Stimulated activated CD4-positive, alpha-beta T cell treated with anti-CD3 and anti-CD28 coated beads, TNF-alpha, amount 100 ng/mL, for 24 hours (primary cell): ENCODE measurements around the gene NAGLU.

ENCODE experiments used
- DNase-seq, 3 experiments: peaks; one replicate each; pipeline ENCODE4 v3.0.0-alpha.2; 2020; ENCODE audit warnings: low read depth in 3 of 3

The NAGLU gene

DNA sequence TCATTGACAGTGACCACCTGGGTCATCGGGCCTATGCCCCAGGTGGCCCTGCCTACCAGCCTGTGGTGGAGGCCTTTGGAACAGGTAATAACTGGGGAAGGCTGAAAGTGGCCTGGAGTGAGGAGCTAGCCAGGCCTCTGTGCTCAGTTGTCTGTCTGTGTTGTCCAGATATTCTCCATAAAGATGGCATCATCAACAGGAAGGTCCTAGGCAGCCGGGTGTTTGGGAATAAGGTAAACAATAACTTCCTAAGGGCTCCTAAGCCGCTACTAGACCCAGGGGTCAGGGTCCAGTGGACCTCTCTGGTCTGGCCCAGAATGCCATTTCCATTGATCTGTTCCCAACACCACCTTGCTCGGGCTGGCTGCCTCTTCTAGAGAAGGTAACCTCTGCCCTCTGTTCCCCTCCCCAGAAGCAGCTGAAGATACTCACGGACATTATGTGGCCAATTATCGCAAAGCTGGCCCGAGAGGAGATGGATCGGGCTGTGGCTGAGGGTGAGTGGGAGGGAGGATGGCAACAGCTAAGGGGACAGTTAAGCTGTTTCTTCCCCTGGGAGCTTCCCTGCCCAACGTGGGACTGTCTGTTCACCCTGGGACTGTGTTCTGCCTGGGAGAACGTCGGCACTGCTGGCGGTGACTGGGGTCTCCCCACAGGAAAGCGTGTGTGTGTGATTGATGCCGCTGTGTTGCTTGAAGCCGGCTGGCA, 28.9 kb downstream of the NAGLU start:
- no peak for DNase-seq

DNA sequence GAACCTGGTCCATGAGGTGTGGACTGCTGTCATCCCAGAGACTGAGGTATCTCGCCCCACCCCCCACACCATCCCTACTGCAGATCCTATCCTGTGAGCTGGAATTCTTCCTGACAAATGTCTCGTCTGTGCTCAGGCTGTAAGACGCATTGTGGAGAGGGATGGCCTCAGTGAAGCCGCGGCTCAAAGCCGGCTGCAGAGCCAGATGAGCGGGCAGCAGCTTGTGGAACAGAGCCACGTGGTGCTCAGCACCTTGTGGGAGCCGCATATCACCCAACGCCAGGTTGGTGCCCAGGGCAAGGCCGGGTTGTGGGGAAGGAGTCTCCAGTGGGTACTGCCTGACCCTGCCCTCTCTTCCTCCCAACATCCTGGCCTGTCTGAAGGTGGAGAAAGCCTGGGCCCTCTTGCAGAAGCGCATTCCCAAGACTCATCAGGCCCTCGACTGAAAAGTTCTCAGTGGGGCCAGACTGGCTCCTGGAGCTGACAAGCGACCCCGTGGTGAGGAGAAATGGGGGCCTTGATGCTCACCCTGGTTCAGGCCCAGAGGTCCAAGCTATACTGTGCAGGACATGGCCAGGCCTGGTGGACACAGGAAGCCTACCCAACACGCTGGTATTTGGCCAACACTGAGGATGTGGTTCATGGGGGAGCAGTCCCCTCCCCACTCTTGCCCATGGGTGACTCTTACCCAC, 29.6 kb downstream of the NAGLU start:
- DNase-seq: no peak

DNA sequence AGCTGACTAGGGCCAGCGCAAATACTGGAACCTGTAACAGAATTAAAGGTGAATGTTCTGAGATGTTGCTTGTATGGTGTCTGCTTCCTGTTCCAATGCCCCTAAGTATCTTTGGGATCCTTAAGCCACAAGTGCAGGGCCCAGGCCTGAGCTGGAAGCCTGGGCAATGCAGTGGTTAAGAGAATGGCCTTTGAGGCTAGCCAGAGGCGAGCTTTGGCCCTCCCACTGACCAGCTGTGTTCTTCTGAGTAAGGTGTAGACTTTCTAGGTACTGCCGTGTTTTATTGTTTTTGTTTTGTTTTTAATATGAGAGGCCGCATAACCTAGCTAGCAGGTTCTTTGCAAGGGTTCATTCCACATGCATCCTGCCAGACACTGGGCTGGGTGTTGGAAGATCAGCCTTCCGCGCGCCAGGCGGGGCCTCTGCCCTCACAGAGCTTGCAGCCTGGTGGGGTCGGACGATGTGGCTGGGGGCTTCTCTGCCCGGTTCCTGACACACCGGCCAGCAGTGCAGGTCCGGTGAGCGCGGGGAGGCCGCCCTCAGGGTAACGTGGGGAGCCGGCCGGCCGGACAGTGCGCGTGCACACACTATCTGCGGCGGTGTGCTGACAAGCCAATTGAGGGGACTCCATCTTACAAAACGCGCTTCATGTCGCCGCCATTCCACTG, 30.3 kb downstream of the NAGLU start:
- DNase-seq: no peak

DNA sequence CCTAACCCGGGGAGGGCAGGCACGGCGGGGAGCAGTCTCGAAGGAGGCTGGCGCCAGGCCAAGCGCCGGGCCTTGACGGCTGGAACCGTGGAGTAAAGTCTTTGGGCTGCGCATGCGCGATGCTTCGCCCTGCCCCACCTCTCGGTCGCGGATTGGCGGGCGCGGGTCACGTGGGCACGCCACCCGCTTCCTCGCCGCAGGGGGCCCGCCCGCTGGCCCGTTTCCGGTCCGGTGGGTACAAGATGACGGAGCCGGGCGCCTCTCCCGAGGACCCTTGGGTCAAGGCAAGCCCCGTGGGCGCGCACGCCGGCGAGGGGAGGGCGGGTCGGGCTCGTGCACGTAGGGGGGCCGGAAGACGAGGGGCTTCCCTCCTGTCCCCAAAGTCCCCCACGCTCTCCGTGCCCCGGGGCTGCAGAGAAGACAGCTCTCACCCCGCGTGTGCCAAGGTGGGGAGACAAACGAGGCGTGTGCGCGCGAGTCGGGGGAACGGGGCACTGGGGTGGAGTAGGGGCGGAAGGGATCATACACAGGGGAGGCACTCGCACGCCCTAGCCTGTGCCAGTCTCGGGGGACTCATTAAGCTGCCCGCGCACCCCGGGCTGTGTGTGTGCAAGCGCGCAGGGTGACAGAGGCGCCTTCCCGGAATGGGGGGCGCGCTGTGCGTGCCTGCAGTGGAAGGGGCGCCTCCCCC, 31.0 kb downstream of the NAGLU start, which contains the start of gene MLX:
MLX (plus strand) TSS at position 218 of the 691 bp plus-strand sequence; CDS start at position 243, 25 bp downstream.
- peak; percentile 81 to 91 (median 86) for DNase-seq

DNA sequence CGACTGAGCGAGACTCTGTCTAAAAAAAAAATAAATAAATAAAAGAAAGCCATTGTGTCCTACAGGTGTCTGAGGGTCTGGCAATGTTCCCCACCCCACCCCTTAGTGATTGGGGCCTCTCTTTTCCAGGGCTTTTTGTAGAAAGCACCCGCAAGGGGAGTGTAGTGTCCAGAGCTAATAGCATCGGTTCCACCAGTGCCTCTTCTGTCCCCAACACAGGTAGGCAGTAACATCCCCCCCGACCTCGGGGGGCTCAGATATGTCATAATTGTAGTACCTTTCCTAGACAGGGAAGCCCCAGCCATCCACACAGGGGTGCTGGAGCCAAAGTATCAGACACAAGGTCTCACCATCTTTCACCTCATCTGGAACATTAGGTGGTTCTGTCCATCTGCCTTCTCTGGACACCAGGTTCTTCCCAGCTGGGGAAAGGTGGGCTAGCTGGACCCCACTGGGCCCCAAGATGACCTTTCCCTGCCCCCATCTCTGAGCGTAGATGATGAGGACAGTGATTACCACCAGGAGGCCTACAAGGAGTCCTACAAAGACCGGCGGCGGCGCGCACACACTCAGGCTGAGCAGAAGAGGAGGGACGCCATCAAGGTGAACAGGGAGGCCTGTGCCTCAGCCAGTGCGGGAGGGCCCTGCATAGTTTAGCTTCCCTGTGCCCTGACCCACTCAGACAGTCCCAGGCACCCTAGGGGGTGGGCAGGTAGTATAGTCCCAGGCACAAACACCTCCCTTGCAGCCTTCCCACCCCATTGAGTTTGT, 32.5 kb downstream of the NAGLU start:
- DNase-seq: no peak

DNA sequence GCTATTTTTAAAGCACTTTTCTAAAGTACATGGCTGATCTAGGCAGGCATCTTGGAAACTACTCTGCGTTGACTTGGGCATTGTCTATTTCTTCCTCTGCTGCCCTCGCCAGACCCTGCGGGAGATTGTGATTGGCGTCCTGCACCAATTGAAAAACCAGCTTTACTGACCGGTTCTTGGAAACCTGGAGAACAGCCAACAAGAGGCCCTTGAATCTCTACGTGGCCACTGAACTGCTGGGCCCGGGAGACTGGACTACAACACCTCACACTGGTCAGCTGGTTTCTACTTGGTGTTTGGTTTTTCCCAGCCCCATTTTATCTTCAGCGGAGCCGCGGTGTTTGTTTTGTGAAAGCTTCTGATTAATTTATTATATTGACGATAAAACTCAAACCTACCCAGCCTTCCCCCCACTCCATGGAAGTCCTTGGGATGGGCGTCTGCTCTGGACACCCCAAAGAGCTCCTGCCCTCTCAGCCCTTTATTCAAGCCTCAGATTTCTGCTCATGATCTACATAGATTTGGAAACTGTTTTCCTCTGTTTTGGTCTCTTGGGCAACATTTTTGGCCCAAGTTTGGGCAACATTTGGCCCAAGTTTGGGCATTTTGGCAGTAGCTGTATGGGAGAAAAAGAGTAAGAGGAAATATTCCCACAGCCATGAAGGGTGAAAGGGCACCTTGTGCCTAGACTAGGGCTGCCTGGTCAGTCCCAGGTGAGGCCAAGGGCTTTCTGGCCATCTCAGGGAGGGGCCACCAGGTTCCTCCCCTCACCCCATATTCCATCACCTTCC, 35.6 kb downstream of the NAGLU start:
- DNase-seq: no peak

DNA sequence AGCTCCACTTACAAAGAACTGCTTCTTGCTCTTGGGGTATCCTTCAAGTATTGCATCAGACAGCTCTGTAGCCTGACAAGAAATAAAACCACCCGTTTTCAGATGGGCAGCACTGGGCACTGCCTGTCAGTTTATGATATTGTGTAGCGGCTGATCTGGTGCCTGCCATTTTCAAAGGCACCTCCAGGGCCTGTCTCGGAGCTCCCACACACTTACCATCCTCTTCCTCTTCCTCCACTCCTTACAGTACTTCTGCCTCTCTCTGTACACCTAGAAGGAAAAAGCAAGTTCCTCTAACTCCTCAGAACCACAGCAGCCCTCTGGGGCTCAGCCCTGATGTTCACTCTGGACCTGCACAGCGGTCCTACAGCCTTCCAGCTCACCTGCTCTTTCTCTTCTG, 37.1 kb downstream of the NAGLU start:
- no peak for DNase-seq

DNA sequence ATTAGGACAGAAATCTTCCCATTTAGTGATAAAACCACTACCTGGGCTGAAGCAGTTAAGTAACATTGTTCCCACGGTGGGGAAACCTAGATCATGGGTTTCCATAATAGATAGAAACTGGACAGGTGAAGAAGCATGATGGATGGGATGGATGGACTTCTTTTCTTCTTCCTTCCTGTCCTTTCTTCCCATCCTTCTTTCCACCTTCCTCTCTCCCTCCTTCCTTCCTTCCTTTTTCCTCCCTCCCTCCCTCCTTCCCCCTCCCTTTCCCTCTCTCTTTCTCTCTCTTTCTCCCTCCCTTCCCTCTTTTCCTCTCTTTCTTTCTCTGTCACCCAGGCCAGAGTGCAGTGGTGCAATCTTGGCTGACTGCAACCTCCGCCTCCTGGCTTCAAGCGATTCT, 38.4 kb downstream of the NAGLU start:
- DNase-seq: no peak

DNA sequence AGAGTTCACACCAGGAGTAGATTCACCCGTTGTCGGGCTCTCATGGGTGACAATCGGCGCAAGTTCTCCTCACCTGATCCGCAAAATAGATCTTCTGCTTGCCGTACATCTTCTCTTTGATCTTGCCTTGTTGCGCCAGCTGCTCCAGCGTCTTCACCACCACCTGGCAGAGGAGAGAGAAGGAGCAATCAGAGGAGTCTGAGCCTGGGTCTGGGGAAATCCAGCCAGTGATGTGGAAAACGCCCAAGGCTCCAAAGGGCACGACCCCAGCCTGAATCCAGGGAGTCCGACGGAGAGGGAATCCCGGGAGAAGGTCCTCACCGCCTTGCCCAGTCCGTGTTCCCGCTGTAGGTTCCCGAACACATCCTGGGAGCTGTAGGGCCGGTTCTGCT, 41.1 kb downstream of the NAGLU start:
- no peak for DNase-seq

DNA sequence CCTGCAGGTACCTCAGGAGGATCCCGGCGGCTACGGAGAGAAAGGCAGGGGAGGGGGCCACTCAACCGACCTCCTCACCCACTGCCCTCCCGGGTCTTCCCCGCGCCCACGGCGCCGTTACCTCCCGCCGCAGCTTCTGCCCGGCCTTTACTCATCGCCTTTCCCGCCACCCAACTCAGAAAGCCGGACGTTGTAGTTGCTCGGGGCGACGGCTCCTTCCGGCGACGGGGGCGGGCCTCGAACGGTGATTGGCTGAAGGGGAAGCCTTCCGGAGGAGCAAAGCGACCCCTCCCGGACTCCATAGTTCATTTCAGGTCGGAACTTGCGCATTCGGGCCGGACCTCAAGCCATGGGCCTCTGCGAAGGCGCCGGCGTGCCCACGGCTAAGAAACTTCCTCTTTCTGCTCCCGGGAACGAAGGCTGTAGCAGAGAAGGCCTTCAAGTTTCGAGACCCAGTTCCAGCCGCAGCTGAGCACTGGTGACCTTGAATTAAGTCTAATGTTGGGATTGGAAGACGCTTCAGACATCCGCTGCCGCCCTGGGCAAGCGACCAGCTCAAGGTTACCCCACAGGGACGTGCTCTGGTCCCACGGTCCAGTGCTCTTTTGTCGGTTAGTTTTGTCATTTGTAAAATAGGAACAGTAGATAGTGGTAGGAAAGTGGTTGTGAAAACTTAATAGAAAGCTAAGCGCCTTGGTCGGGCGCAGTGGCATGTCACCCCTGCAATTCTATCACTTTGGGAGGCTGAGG, 41.7 kb downstream of the NAGLU start, which contains the start of gene PSMC3IP:
PSMC3IP (minus strand) TSS at position 198 of the 750 bp plus-strand sequence; CDS start at position 155, 43 bp downstream.
- peak; percentile 89 to 97 (median 90) for DNase-seq

DNA sequence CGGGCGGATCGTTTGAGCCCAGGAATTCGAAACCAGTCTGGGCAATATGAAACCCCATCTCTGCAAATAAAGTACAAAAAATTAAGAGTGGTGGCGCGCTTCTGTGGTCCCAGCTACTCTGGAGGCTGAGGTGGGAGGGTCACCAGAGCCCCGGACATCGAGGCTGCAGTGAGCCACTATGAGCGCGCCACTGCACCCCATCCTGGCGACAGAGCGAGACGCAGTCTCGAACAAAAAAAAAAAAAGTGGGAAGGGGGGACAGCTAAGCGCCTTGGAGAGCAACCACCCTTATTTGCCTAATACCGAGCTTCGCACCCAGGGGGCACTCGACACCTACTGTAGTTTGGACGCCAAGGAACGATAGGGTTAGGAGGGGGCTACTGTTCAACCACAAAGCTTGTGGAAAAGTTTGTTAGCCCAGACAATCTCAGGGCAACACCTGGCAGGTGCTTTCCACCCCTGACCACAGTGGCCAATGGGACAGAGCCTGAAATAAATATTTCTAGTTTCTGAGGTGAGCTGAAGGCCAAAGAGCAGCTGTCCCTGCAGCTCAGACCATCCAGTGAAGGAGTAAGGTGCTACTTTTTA, 42.3 kb downstream of the NAGLU start:
- DNase-seq: peak; percentile 44 to 79 (median 57)

DNA sequence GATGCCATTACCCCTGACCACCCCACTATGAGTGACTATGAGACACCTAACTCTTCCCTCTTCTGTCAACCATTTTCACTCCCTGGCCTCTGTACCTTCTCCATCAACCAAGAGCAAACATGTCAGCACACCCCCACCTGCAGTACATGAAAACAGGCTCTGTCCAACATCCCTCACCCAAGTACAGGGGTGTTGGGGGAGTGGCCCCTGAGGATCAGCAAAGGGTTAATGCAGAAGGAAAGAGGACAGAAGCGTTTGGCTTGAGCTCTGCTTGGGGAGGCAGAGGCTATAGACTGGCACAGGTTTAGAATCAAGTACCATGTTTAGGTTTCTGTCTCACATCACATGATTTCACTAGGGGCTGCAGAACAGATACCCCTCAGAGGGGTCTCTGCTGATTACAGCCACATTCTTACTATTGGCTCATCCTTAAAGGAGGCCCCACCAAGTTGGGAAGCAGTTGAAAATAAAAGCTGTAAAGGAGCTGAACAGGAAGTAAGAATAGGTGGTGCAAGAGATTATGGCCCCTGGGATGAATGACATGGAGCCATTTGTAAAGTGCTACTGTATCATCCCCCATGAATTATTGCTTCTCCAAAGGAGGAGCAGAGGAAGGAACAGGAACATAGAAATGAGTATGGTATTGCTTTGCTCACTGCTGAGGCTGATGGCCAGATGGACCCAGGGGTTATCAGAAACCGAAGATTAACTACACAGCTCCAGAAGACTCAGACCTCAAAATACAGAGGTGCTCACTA, 43.9 kb downstream of the NAGLU start:
- no peak for DNase-seq

DNA sequence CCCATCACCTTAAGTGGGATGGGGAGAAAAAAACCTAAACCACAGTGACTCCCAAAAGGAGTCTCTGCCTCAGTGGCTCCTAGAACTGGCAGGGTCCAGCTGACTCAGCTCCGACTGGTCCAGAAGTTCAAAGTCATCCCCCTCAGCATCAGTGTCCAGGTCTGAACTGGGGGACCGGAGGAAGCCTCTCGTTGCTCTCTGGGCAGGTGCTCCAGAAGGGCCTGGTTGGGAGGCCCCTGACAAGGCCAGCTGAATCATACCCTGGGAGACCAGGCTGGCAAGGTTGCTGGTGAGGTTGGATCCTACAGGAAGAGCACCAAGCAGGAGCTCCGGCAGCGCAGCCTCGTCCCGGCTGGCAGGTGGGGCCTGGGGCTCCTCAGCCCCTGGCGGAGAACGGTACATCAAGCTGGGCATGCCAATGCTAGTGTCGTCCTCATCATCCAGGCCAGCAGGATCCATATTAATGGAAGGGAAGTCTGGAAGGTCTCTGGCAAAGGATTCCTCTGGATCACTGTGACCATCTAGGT, 45.8 kb downstream of the NAGLU start:
- no peak for DNase-seq

DNA sequence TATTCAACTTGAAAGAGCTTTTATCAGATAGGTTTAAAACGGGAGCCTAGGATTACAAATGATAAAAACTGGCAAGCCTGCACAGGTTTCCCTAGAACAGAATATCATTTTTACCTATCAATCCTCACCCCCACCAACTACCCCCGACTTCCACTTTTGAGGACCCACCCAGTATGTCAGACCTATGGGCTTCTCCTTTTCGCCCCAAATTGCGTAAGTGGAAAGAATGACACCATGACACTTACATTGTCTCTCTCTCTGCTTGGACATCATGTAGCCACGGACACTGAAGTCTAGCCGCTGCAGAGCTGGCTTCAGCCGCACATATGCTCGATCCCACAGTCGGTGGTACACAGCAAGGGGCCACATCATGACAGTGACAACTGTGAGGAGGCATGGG, 48.8 kb downstream of the NAGLU start:
- no peak for DNase-seq

DNA sequence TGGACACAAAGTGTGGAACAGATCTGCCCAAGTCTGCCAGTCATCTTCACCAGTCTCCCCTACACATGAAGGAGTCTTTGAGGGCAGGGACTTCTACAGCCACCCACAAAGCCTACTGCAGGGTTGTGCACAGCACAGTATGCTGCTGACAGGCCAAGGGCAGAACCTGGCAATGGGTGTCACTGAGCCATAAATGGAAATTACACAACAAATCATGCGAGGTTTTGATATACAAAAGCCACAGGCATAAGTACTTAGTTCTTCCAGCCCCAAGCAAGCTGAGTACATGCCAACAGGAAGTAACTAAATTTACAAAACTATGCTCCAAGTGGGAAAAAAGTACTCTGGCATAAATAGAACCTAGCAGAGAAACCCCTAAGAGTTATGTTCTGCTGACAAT, 49.3 kb downstream of the NAGLU start:
- DNase-seq: no peak

DNA sequence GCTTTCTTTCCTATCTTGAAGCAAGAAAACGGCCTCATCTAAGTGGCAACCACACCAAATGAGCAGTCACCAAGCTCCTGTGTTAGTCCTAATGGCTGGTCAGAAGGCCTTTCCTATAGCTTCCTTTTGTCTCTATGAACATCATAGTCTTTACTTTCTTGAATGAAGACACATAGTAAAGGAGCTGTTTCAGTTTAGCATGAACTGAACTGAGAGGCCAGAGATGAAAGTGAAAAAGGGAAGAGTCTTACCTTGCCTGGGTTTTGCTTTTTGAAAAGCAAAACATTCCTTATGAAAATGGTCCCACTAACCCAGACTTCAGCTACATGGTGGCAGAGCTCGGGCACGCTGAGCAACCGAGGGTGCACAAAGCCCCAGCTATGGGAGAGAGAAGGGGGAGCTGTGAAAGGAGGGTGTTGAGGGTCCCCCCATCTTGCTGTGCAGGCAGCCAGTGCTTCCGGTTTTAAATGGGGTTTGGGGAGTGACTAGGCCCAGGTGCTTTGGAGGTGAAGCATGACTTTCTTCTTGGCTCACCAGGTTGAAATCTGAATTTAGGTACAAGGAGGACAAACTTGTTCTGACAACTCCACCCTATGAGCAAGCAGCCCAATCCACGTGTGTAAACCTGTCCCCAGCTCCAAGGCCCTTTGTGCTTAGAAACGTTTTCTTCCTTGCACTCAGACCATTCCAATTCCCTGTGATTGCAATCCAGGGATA, 50.6 kb downstream of the NAGLU start:
- no peak for DNase-seq

DNA sequence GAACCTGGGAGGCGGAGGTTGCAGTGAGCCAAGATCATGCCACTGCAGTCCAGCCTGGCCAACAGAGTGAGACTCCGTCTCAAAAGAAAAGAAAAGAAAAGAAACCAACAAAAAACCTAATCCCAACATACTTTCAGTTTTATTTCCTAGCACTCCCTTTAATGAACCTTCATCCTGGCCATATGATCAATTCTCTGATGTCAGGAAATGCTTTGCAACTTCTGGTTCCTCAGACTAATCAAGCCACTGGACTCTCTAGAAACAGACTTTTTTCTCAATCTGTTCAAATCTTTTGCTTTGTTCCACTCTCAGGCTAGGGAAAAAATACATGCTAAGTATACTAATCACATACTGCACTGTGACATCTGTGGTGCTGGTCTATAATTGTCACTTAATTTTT, 54.8 kb downstream of the NAGLU start:
- no peak for DNase-seq

DNA sequence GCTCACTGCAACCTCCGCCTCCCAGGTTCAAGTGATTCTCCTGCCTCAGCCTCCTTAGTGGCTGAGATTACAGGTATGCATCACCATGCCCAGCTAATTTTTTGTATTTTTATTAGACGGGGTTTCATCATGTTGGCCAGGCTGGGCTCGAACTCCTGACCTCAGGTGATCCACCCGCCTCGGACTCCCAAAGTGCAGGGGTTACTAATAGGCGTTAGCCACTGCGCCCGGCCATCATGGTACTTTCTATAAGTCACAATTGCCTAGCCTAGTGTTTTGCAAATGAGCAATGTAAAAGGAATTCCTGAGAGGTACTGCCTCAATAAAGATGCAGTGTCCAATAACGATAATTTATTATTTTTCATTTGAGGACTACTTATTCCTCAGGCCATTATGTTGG, 55.4 kb downstream of the NAGLU start:
- DNase-seq: no peak
